ENCODE results near the gene PDE8B.
"Not testable (repeated sequence)": the region's sequence is repeated elsewhere in the genome, so short reads cannot be mapped to it uniquely, and the experiment has no call there.

The PDE8B gene

DNA sequence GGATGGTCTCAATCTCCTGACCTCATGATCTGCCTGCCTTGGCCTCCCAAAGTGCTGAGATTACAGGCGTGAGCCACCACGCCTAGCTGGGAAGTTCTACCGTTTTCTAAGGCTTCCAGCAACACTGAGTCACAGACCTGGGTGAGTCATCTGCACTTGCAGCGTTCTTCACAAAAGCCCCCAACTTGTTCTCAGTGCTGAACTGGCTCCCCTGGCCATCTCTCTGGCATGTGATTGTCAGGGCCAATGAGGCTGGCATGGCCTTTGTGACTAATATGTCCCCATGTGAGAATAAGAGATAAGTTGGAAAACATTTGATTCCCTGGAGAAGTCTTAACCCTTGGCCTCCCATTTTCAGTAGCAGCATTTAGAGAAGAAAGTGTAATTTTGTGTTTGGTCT, 157.3 kb downstream of the PDE8B start:
- no peak for DNase-seq

DNA sequence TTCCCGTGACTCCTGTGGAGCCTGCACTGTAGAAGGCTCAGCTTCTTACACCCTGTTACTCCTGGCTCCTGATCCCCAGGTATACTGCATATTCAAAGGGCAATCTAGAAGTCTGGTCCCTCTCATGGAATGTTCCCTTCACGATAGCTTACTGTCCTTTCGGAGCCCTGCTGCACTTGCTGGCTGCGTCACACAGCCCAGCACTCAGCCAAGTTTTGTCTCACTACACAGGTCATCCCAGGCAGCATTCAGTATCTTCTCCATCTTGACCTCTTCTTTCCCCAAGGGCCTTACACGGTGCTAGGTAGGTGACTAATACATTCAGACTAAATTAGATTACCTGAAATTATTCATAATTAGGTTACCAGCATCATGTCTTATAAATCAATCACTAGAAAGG, 157.9 kb downstream of the PDE8B start:
- no peak for DNase-seq

DNA sequence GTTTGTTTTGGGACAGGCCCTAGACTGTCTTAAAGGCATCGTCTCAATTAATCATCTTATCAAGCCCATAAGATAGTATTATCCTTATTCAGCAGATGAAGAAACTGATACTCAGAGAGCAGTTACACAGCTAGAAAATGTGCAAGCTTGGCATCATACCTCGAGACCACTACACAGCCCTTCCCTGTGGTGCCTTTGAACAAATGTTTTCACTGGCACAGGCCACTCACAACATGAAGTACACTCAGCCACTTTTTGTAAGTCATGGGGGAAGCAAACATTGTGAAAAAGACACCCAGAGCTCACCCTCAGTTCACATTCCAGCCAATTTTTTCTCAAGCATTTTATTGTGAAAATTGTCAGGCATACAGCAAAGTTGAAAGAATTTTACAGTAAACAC, 159.1 kb downstream of the PDE8B start:
- DNase-seq, result no peak

GRCh38 chr5:77374686-77375085, 164.2 kb downstream of the PDE8B start:
- DNase-seq, result no peak

GRCh38 chr5:77376609-77377300, 166.3 kb downstream of the PDE8B start:
- DNase-seq, result no peak

GRCh38 chr5:77379558-77380061, 169.1 kb downstream of the PDE8B start:
- DNase-seq, result no peak

- DNase-seq, result no peak
Measured at GRCh38 chr5:77380636-77381035, 170.2 kb downstream of the PDE8B start.

DNA sequence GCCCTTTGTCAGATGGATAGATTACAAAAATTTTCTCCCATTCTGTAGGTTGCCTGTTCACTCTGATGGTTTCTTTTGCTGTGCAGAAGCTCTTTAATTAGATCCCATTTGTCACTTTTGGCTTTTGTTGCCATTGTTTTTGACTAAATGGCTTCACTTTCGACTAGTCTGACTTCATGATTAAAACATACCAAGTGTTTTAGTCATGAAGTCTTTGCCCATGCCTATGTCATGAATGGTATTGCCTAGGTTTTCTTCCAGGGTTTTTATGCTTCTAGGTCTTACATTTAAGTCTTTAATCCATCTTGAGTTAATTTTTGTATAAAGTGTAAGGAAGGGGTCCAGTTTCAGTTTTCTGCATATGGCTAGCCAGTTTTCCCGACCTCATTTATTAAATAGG, 172.9 kb downstream of the PDE8B start:
- DNase-seq, result not testable (repeated sequence)

GRCh38 chr5:77386340-77386739, 175.9 kb downstream of the PDE8B start:
- DNase-seq, result not testable (repeated sequence)

GRCh38 chr5:77389746-77390145, 179.3 kb downstream of the PDE8B start:
- no peak for DNase-seq

GRCh38 chr5:77390221-77390620, 179.7 kb downstream of the PDE8B start:
- DNase-seq, result no peak

- DNase-seq, result no peak
Measured at GRCh38 chr5:77390795-77391194, 180.3 kb downstream of the PDE8B start.

GRCh38 chr5:77391240-77391765, 180.8 kb downstream of the PDE8B start:
- DNase-seq, result peak in 1 of 2 experiments; percentile 12

GRCh38 chr5:77394064-77394715, 183.7 kb downstream of the PDE8B start:
- no peak for DNase-seq

- no peak for DNase-seq
Measured at GRCh38 chr5:77396017-77396416, 185.5 kb downstream of the PDE8B start.

- DNase-seq, result no peak
Measured at GRCh38 chr5:77397686-77398292, 187.3 kb downstream of the PDE8B start.

GRCh38 chr5:77398458-77398857, 188.0 kb downstream of the PDE8B start:
- DNase-seq, result no peak

GRCh38 chr5:77398896-77399295, 188.4 kb downstream of the PDE8B start:
- no peak for DNase-seq

DNA sequence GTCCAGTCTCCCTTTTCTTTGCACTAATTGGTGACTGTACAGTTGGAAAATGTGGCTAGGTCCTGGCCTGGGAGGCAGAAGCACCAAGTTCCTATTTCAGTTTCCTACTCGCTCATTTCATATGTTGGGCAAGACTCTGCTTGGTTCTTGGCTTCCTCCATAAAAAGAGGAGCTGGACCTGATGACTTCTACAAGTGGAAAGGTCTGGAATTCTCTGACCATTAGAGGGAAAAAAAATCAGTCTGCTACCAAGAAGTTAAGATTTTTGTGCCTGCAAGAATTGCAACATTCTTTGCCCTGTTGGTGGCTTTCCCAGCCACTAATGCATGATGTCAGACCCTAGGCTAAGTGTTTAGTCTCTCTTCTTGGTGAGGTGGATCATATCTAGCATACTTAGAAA, 190.2 kb downstream of the PDE8B start:
- no peak for DNase-seq

DNA sequence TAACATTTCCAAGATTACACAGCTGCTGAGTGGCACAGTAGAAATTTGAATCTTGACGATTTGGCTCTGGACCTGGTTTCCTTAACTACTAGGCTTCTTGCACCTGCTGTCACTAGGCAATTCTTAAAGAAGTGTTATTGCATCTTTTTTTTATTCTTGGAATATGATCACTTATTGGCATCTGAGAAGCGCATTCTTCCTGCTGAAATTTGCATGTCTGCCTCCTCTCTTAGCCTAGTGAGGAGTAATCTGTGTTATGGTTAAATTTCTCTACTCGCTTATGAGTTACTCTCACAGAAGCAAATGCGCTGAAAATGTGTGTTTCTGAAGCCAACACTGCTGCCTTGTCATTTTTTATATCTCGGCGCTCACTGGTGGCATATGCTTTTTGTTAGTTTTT, 192.3 kb downstream of the PDE8B start:
- DNase-seq, result no peak

- DNase-seq, result no peak
Measured at GRCh38 chr5:77407152-77407551, 196.7 kb downstream of the PDE8B start.

DNA sequence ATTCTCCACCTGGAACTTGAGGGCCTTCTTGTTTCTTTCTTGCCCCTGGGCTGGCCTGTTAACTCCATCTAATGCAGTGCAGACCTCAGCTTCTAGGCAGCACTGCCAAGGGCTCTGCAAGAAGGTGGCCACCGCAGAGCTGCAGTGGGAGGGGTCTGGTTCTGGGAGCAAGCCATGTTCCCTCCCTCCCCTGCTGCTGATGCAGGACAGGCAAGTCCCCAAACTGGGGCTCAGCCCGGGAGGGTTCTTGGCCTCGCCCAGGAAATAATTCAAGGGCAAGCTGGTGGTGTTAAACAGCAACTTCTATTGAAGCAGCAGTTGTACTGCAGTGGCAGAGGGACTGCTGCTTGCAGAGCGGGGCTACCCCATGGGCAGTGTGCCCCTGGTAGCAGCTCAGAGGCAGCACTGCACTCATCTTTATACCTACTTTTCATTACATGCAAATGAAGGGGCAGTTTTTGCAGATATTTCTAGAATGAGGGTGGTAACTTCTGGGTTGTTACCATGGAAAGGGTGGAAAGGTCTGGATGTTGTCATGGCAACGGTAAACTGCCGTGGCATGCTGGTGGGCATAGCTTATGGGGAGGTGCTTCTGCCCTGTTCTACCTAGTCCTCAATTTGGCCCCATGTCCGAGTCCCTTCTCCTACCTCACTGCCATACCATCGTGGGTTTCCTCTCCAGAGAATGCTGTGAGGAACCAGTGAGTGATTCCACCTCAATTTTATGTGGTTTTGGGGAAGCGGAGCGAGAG, 199.6 kb downstream of the PDE8B start:
- no peak for DNase-seq

GRCh38 chr5:77413049-77413448, 202.6 kb downstream of the PDE8B start:
- DNase-seq, result no peak

Measured in NCI-H2081 (cell line).